ENCODE measurements around the gene DOCK3.

Gene DOCK3, protein sequence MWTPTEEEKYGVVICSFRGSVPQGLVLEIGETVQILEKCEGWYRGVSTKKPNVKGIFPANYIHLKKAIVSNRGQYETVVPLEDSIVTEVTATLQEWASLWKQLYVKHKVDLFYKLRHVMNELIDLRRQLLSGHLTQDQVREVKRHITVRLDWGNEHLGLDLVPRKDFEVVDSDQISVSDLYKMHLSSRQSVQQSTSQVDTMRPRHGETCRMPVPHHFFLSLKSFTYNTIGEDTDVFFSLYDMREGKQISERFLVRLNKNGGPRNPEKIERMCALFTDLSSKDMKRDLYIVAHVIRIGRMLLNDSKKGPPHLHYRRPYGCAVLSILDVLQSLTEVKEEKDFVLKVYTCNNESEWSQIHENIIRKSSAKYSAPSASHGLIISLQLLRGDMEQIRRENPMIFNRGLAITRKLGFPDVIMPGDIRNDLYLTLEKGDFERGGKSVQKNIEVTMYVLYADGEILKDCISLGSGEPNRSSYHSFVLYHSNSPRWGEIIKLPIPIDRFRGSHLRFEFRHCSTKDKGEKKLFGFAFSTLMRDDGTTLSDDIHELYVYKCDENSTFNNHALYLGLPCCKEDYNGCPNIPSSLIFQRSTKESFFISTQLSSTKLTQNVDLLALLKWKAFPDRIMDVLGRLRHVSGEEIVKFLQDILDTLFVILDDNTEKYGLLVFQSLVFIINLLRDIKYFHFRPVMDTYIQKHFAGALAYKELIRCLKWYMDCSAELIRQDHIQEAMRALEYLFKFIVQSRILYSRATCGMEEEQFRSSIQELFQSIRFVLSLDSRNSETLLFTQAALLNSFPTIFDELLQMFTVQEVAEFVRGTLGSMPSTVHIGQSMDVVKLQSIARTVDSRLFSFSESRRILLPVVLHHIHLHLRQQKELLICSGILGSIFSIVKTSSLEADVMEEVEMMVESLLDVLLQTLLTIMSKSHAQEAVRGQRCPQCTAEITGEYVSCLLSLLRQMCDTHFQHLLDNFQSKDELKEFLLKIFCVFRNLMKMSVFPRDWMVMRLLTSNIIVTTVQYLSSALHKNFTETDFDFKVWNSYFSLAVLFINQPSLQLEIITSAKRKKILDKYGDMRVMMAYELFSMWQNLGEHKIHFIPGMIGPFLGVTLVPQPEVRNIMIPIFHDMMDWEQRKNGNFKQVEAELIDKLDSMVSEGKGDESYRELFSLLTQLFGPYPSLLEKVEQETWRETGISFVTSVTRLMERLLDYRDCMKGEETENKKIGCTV (N-terminal part only)

DNA sequence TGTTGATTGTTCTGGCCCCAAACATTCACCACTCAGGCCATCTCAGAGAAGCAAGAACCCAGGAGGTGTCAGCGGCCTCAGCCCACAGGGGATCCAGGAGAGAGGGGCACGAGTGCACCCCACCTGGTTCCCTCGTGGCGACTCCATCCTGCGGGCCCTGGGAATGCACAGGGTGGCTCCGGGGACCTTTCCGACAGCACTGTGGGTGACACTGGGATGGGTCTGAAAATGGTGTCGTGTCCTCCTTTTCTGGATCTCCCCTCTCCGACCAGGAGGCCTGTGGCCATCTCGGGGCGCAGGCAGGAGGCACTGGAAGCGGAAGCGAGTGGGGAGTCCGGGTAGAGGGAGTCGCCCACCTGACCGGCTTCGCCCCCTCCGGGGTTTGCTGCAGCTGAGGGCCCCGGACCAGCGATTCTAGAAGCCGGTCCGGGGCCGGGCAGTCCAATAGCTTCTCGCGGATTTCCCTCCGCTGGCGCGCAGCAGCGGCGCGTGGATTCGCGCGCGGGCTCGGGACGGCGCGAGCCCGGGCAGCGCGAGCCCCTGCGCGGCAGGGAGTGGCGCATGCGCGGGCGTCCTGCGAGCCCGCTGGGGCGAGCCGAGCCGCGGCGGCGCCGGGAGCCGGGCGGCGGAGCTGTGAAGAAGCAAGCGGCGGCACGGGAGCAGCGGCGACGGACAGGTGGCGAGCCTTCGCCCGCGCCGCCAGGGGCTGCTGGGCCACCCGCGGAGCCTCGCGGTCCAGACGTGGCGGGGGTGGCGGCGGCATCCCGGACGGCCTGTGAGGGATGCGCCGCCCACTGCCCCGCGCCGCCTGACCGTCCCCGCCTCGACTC lies at the start of gene DOCK3:
TSS of gene DOCK3 (plus strand) at position 579 of the 830 bp plus-strand sequence. CDS start 337 bp downstream, outside the sequence.
- DNase-seq (ENCODE audit: low read depth in 2 of 2), result peak; percentile 25 to 26

DNA sequence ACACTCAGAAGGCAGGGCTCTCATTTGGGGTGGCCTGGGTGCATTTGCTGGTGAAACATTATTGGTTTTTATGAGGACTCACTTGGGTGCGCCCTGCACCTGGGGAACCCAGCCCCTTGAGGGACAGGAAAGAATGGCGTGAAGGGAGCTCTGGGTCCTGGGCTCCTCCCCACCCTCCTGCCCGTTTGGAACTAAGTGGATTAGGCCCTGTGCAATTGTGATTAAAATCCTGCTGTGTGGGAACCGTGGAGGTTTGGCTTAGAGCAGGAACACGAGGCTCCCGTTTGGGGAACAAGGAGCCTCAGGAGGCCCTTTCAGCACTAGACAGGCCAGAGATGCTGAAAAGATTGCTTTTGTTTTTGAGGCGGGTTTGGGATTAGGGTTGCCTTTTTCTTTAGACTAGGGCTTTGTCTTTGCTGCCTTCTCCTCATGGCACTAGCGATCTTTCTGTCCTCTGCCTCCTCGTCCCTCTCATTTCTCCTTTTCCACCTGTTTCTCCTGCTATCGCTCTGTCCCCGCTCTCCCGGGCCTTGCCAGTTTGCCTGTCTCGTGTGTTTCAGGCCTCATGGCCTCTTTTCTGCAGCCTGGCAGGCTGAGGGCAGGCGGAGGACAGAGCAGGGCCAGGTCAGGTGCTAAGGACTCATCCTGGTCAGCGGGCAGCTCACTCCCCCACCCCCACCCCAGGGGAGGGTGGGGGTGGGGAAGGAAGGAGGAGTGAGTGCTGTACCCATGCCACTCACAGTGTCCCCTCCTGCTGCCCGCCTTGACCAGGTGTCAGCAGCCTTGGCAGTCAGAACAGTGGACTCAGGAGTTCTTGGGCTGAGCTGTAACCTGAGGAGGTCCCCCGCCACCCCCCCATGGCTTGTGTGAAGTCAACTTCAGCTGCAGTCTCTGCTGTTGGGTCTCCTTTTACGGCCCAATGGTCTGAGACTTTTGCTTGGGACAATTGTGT lies 49.2 kb upstream of the DOCK3 start:
- no peak for DNase-seq (ENCODE audit: low read depth in 2 of 2)

DNA sequence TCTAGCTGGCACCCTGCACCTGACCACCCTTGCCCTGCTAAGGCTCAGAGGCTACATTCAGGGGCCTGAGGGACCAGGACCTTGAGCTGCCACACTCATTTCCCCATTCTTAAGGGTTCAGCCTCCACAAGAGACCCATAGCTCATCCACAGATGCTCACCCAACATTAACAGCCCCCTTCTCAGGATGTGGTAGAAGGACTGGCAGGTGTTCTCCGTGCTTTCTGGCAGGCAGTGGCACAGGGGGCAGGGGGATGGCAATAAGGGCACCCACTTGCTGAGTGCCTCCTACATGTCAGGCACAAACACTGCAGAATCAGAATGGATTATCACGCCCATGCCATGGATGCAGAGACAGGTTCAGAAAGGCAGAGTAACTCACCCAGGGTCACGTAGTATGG lies 48.3 kb upstream of the DOCK3 start:
- no peak for DNase-seq (ENCODE audit: low read depth in 2 of 2)

DNA sequence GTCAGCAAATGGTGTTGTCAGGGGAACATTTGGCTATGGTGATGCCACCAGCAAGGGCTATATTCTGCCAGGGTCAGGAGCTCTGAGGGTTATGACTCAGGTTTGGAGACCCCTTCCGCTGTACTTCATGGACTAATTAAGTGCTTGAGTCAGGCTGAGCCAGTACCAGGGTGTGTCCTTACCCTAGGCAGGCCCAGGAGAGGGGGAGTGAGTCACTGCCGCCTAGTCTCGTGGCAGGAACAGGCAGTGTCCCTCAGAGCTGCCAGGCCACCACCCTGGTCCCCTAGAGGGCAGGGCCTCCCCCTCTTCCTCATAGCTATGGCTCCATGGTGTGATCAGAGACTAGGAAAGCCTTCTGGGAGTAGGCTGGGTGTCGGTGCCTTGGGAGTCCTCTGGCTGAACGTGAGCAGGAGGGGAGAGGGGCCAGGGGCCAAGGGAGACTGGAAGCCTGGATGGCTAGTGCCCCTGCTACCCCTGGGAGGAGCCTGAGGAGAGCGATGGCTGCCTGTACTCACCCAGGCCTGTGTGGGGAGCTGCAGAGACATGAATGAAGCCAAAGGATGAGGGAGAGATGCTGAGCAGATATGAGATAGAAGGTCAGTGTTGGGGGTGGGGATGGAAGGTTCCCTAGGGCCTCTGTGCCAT lies 47.2 kb upstream of the DOCK3 start:
- DNase-seq (ENCODE audit: low read depth in 2 of 2), result no peak

DNA sequence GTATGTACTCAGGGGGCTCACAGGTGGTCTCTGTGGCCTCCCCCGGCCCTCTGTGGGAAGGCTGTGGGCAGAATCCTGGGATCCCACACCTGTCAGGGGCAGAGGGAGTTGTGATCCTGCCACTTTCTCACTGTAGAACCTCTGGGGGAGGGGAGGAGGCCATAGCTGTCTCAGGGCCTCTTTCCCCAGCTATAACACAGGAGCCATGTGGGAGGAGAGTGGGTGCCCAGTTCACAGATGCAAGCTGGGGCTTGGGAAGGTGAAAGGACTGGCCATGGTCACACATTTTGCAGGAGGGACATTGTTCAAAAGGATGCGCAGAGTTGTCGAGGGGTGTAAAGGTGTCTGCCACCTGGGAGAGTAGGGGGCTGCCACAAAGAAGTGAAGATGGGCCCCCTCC lies 46.1 kb upstream of the DOCK3 start:
- DNase-seq (ENCODE audit: low read depth in 2 of 2), result no peak

DNA sequence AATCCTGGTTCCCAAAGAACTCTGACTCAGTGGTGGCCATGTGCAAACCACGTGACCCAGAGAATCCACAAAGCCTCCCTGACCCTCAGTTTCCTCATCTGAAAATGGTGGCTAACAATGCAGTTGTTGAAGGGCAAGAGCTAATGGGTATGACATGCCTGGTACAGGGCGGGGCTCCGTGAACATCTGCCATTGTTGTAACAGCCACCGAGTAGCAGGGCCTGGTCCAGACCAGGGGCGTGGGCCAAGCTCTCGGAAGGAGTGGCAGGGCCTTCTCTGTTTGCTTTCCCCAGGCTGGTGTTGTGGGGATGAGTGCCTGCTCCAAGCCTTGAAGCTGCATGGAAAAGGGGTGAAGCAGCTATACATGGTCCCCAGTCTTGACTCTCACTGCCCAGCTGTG lies 44.3 kb upstream of the DOCK3 start:
- no peak for DNase-seq (ENCODE audit: low read depth in 2 of 2)

DNA sequence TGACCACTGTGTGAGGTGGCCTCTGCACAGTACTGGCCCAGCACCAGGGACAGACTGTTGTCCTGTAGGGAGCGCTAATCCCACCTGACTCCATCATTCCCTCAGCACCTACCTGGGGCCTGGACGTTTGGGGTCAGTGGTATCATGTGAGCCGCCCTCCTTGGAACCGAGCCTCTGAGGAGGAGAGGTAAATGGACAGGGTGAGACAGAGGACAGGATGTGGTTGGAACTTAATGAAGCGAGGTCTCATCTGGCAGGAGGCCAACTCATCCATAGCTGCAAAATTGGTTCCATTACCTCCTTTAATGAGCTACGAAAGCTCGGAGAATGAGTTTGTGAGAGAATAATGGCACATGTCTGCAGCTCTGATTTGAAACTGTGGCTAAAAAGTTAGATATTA lies 43.9 kb upstream of the DOCK3 start:
- no peak for DNase-seq (ENCODE audit: low read depth in 2 of 2)

DNA sequence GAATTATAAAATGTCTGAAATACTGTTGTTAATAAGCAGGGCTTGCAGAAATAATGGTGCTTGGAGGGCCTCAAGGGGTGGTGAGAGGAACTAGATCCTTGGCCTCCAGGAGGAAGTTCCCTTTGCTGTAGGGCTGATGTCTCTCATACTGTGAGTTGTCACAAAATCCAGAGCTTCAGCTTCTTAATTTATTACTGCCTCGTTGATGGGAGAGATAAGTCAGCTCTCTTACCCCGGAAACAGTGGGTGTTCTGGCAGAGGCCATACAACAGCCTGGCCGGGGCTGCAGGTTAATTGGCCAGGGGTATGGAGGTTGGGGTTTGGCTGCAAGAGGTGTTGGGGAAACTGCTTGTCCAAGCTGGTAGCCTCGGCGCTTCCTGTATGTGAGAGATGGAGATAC lies 42.3 kb upstream of the DOCK3 start:
- no peak for DNase-seq (ENCODE audit: low read depth in 2 of 2)

DNA sequence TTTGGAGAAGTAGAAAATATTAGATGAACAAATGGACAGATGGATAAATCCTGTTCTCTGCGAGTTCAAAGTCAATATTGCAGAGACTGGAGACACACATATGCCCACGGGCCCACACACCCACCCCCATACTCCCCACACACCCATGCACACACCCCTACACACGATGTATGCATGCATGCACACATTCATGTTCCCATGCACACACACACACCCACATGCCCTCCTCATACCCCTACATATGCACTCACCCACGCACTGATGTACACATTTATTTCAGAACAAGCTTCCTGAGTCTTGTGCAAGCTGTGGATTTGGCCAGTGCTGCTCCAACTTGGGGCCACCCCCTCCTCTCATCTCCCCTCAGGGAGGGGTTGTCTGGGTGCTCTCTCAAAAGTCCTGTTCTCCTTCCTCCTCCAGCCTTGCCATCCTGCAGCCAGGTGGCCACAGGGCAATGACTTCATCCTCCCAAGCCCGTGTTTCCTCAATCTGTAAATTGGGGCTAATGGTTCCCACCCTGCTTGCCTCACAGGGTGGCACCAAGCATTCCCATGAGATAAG lies 41.4 kb upstream of the DOCK3 start:
- DNase-seq (ENCODE audit: low read depth in 2 of 2), result no peak

DNA sequence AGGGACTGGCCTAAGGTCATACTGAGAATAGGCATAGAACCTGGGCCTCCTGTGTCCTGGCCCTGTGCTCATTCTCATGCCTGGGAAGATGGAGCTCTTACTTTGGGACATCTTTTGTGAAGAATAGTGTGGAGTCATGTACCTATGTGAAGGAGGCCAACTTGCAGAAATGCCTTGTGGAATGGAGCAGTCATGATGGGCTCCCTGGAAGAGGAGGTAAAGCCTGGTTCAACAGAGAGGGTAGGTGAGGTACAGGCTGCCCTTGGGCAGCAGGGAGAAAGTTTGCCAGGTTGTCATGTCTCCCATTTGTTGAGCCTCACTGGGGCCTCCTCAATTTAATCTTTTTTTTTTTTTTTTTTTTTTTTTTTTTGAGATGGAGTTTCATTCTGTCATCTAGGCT lies 39.7 kb upstream of the DOCK3 start:
- DNase-seq (ENCODE audit: low read depth in 2 of 2), result no peak

DNA sequence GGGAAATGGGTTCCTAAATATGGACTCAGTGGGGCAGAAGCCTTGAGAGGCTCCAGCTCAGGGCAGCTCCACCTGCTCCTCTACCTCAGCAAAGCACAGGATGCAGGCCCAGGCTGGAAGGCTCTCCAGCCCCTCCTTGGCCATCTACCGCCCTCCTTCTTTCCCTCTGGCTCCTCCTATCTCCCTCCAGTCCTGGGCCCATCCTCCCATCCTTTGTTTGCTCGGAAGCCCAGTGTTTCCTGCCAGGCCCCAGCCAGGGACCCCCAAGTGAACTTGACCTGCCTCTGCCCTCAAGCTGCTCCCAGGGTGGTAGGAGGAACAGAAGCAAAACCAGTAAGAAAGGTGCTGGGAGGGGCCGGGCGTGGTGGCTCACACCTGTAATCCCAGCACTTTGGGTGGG lies 37.7 kb upstream of the DOCK3 start:
- no peak for DNase-seq (ENCODE audit: low read depth in 2 of 2)

DNA sequence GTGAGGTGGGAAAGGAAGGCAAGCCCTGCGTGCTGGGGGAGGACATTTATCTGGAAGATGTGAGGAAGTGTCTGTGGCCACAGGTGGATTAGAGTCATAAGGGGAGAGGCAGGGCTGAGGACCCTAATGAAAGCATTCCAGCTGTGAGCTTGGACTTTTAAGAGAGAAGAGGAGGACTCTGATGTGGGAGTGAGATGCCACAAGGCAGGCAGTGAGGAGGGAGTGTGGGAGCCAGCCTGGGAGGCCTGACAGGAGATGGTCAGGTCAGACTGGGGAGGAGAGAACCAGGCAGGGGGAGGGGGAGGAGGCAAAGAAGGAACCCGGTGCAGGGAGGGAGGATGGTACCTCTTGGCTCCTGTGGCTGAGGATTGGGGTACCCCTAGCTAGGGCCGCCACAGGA lies 36.8 kb upstream of the DOCK3 start:
- no peak for DNase-seq (ENCODE audit: low read depth in 2 of 2)

DNA sequence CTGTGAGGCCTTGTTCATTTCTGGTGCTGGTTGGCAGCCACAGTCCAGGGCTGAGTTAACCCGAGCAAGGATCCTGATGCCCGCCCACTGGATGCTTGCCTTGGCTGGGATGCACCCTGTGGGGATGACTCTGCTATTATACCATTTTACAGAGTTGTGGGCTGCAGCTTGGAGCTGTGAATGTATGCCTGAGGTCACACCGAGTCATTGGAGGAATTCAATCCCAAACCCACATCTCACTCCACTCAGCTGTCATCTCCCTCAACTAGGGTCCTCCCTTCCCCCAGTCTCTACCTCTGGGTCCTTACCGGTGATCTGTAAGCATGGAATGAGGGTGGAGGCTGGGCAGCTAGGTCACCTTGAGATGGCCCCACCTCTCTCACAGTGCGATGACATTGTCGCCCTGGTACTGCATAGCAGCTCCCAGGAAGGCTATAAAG lies 35.7 kb upstream of the DOCK3 start:
- DNase-seq (ENCODE audit: low read depth in 2 of 2), result no peak

DNA sequence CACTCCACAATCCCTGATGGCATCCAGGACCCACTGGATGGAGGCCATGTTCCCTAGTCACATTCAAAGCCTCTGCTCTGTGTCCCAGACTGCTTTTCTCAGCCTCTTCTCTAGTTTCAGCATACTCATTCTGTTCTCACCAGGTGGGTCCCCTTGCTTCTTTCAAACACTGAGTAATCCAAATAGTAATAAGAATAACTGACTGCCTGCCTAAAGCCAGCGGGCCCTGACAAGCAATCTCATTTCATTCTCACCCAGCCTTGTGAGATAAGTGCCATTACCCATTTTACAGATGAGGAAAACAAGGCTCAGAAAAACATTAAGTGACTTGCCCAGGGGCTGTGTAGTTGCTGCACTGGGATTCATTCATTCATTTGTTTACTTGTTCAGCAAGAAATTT lies 32.3 kb upstream of the DOCK3 start:
- DNase-seq (ENCODE audit: low read depth in 2 of 2), result no peak

DNA sequence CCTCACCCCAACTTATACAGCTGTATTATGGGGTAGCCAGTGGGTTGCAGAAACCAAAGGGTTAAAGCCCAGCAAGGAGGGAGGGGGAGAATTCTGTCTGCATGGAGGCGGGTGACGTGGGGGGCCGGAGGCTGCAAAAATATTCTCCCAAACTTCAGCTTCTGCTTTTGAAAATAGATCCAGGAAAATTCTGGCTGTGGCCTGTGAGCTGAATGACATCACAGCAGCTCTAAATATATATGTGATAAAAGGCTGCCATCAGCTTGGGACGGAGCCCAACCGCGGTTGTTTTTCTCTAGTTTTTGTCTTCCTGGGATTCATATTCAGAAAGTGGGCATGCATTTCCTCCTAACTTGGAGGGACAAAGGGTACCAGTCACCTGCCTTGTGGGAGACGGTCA lies 30.2 kb upstream of the DOCK3 start:
- no peak for DNase-seq (ENCODE audit: low read depth in 2 of 2)

DNA sequence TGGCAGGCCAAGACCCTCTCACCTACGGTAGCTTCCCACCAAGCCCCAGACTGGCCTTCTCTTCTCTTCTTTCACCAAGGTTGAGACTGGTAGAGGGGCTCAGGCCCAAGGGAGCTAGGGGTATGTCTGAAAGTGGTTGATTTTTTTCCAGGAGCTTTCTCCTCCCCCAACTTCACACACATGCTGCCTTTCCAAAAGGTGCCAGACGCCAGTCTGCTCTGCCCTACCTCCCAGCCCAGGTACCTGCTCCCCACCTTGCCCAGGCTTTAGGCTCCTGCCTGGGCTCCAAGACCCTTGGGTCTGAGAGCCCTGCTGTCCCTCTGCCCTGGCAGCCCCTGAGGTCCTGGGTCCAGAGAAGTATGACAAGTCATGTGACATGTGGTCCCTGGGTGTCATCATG lies 29.3 kb upstream of the DOCK3 start:
- no peak for DNase-seq (ENCODE audit: low read depth in 2 of 2)

DNA sequence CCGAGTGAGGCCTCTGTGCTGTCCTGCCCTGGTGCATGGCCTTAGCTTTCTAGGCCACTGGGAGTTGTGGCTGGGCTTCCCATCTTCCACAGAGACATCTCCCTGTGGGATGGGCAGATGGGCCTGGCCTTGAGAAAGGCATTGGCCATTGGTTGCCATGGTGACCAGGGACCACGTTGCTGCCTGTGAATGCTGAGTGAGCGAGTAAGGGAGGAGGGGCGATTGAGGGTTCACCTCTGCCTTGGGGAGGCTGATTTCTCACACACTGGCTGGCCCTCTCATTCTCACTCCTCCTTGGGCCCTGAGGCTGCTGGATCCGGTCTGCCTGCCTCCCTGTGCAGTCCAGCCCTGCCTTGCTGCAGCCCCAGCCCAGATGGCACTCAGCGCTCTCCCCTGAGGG lies 26.4 kb upstream of the DOCK3 start:
- no peak for DNase-seq (ENCODE audit: low read depth in 2 of 2)

DNA sequence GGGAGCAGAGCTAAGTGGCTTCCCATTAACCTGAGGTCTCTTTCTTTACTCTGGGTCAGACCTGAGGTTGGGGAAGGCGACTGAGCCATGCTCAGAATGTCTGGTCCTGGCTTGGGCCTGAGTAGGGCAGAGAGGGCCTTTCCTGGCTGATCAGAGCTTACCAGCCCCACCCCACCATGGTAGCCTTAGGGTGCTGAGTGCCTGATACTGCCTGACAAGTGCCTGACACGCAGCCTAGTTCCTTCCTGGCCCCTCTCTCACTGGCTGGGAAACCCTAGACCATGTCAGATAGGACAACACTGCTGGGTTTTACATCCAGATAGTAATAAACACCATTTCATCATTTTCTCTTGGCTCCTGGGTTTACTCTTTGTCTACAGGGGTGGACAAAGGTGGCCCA lies 25.8 kb upstream of the DOCK3 start:
- no peak for DNase-seq (ENCODE audit: low read depth in 2 of 2)

DNA sequence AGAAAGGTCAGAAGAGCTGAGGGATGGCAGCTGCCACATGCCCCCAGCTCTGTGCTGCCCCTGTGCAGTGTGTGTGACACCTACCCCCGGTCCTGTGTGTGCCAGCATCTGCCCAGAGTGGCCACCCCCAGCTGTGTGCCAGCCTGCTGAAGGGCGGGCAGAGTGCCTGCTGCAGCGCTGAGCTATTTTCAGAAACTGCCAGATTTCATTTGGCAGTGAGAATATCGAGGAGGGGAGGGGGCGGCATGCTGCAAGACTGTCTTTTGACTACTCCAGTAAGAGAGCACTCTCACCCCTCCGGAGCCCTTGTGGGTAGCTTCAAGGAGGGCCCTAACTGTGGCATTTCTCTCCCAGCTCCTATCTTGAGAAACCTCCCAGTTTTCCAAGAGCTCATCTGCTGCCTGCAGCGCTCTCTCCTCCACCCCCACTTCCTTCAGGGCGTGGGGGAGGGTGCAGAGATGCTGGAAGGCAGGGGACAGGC lies 25.2 kb upstream of the DOCK3 start:
- DNase-seq (ENCODE audit: low read depth in 2 of 2), result no peak
